ENCODE data around the gene LRRFIP1. TPM values are rescaled to one million over a fixed set of nuclear protein-coding genes. Genes with fewer than 3 reads are reported as not detected.

The LRRFIP1 gene
- total RNA-seq, 1 donor from 2014 or later: 115 TPM

- Histone ChIP-seq H3K4me3 (ENCODE audit: low read depth, low read length) (no peak overlapping the region), H3K27me3 (ENCODE audit: control insufficient read depth, insufficient read depth, low read length) (no peaks in the 10 kb centered on the region), H3K36me3 (ENCODE audit: control insufficient read depth, insufficient read depth, low read length) (no peaks in the 10 kb centered on the region)
- no peak for TF ChIP-seq CTCF (IDR thresholded peaks at IDR 0.05; ENCODE audit: insufficient read depth, low read length, severe bottlenecking)
- peak; percentile 95 for DNase-seq (ENCODE audit: low read depth)
- FAIRE-seq: no peak
Measured at GRCh38 chr2:237695201-237695780, 67.9 kb downstream of the LRRFIP1 start.

GRCh38 chr2:237696461-237696860, 69.1 kb downstream of the LRRFIP1 start:
- H3K4me3 ChIP-seq (ENCODE audit: low read depth, low read length): no peak overlapping the region
- DNase-seq (ENCODE audit: low read depth) (no peak), FAIRE-seq (no peak)

GRCh38 chr2:237697586-237698357, 70.4 kb downstream of the LRRFIP1 start:
- Histone ChIP-seq H3K4me3 (ENCODE audit: low read depth, low read length) (no peak overlapping the region), H3K27me3 (ENCODE audit: control insufficient read depth, insufficient read depth, low read length) (no peaks in the 10 kb centered on the region), H3K36me3 (ENCODE audit: control insufficient read depth, insufficient read depth, low read length) (no peaks in the 10 kb centered on the region)
- TF ChIP-seq CTCF (IDR thresholded peaks at IDR 0.05; ENCODE audit: insufficient read depth, low read length, severe bottlenecking): no peak
- DNase-seq (ENCODE audit: low read depth): peak; percentile 46
- no peak for FAIRE-seq

More at GRCh38 chr2:237696461-237696860, 69.1 kb downstream of the LRRFIP1 start:
- Histone ChIP-seq H3K36me3 (ENCODE audit: control insufficient read depth, insufficient read depth, low read length) (no peaks in the 10 kb centered on the region), H3K27me3 (ENCODE audit: control insufficient read depth, insufficient read depth, low read length) (no peaks in the 10 kb centered on the region)
- no peak for TF ChIP-seq CTCF (IDR thresholded peaks at IDR 0.05; ENCODE audit: insufficient read depth, low read length, severe bottlenecking)

- H3K36me3 ChIP-seq (ENCODE audit: control insufficient read depth, insufficient read depth, low read length): no peaks in the 10 kb centered on the region
- H3K27me3 ChIP-seq (ENCODE audit: control insufficient read depth, insufficient read depth, low read length): no peaks in the 10 kb centered on the region
- no peak for TF ChIP-seq CTCF (IDR thresholded peaks at IDR 0.05; ENCODE audit: insufficient read depth, low read length, severe bottlenecking)
- DNase-seq (ENCODE audit: low read depth) (no peak), FAIRE-seq (no peak)
- H3K4me3 ChIP-seq (ENCODE audit: low read depth, low read length): no peak overlapping the region
Measured at GRCh38 chr2:237698358-237698694, 70.9 kb downstream of the LRRFIP1 start.

GRCh38 chr2:237699870-237700511, 72.6 kb downstream of the LRRFIP1 start:
- Histone ChIP-seq H3K36me3 (ENCODE audit: control insufficient read depth, insufficient read depth, low read length) (no peaks in the 10 kb centered on the region), H3K4me3 (ENCODE audit: low read depth, low read length) (no peak overlapping the region), H3K27me3 (ENCODE audit: control insufficient read depth, insufficient read depth, low read length) (no peaks in the 10 kb centered on the region)
- no peak for TF ChIP-seq CTCF (IDR thresholded peaks at IDR 0.05; ENCODE audit: insufficient read depth, low read length, severe bottlenecking)
- DNase-seq (ENCODE audit: low read depth) (no peak), FAIRE-seq (no peak)

All from bronchial epithelial cell (primary cell).